ENCODE results near the gene MCF2L2. TPM values are rescaled to one million over a fixed set of nuclear protein-coding genes. Genes with fewer than 3 reads are reported as not detected.

The MCF2L2 gene
- total and polyA plus RNA-seq, 2 of the 13 experiments (the other 11 are each of a cell fraction or from before 2014, with no cell fraction given) = not detected

- no TSS peak for BruUV-seq (replicated peaks)
- no peak for TF ChIP-seq ARNT (IDR thresholded peaks at IDR 0.05)
- no peak for TF ChIP-seq AGO1 (IDR thresholded peaks at IDR 0.05; ENCODE audit: low read depth, low read length, poor library complexity, severe bottlenecking)
- no peak for TF ChIP-seq ZMYM4 (CRISPR knock-in tag; IDR thresholded peaks at IDR 0.05)
- TF ChIP-seq, protein P1, sequence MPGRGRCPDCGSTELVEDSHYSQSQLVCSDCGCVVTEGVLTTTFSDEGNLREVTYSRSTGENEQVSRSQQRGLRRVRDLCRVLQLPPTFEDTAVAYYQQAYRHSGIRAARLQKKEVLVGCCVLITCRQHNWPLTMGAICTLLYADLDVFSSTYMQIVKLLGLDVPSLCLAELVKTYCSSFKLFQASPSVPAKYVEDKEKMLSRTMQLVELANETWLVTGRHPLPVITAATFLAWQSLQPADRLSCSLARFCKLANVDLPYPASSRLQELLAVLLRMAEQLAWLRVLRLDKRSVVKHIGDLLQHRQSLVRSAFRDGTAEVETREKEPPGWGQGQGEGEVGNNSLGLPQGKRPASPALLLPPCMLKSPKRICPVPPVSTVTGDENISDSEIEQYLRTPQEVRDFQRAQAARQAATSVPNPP (CRISPR knock-in tag; IDR thresholded peaks at IDR 0.05) = no peak
- no peak for TF ChIP-seq GABPA (IDR thresholded peaks at IDR 0.05; ENCODE audit: low read depth, low read length)
- TF ChIP-seq GABPA (CRISPR knock-in tag; IDR thresholded peaks at IDR 0.05; ENCODE audit: low read depth) = no peak
- TF ChIP-seq ATF5 (CRISPR knock-in tag; IDR thresholded peaks at IDR 0.05; ENCODE audit: low read depth) = no peak
- TF ChIP-seq, protein P2, sequence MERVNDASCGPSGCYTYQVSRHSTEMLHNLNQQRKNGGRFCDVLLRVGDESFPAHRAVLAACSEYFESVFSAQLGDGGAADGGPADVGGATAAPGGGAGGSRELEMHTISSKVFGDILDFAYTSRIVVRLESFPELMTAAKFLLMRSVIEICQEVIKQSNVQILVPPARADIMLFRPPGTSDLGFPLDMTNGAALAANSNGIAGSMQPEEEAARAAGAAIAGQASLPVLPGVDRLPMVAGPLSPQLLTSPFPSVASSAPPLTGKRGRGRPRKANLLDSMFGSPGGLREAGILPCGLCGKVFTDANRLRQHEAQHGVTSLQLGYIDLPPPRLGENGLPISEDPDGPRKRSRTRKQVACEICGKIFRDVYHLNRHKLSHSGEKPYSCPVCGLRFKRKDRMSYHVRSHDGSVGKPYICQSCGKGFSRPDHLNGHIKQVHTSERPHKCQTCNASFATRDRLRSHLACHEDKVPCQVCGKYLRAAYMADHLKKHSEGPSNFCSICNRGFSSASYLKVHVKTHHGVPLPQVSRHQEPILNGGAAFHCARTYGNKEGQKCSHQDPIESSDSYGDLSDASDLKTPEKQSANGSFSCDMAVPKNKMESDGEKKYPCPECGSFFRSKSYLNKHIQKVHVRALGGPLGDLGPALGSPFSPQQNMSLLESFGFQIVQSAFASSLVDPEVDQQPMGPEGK (CRISPR knock-in tag; IDR thresholded peaks at IDR 0.05) = no peak
- no peak for TF ChIP-seq ZNF230 (CRISPR knock-in tag; IDR thresholded peaks at IDR 0.05)
- TF ChIP-seq ATM (IDR thresholded peaks at IDR 0.05; ENCODE audit: borderline replicate concordance) = no peak
- no peak for TF ChIP-seq ZNF720 (CRISPR knock-in tag; IDR thresholded peaks at IDR 0.05)
- no peak for TF ChIP-seq ZNF549 (CRISPR knock-in tag; IDR thresholded peaks at IDR 0.05)
- no peak for TF ChIP-seq ZNF30 (CRISPR knock-in tag; IDR thresholded peaks at IDR 0.05)
- no peak for TF ChIP-seq CEBPB (IDR thresholded peaks at IDR 0.05; ENCODE audit: borderline replicate concordance, low read depth, low read length)
- no peak for TF ChIP-seq CBFB (CRISPR knock-in tag; IDR thresholded peaks at IDR 0.05)
- intact Hi-C loops (cut with micrococcal nuclease; ENCODE audit: unreplicated experiment) (no loop called here), in situ Hi-C loops (cut with HindIII; ENCODE audit: extremely low pct_ligation_motif_present, low pct_unique_long_range_greater_than_20kb) (no loop called here)
- ChIA-PET POLR2A (no interaction called here), CTCF (ENCODE audit: low intra/inter-chr PET ratio, low total read pairs) (no interaction called here)
- no peak overlapping the region for H3K4me3 ChIP-seq (replicated peaks in 1 of 3; ENCODE audit: insufficient read depth in 1 of 3, low read depth in 2 of 3, low read length in 3 of 3)
- no peak overlapping the region for H3K9ac ChIP-seq (ENCODE audit: insufficient read depth, low read depth, low read length)
- DNase-seq (ENCODE audit: low spot score) (no peak), FAIRE-seq (no peak), ATAC-seq (no peak)
- H3K27ac ChIP-seq (ENCODE audit: extremely low read length, insufficient read depth, low read length) = no peak overlapping the region
- H3K4me1 ChIP-seq (ENCODE audit: insufficient read depth, low read length) = no peaks in the 10 kb centered on the region
- H3K9me3 ChIP-seq (ENCODE audit: low read length) = no peaks in the 10 kb centered on the region
- no peaks in the 10 kb centered on the region for H4K20me1 ChIP-seq (ENCODE audit: insufficient read depth, low read length)
- no peaks in the 10 kb centered on the region for H3K79me2 ChIP-seq (ENCODE audit: insufficient read depth, low read length)
- H2AFZ ChIP-seq (ENCODE audit: low read length) = no peak overlapping the region
- no peaks in the 10 kb centered on the region for H3K36me3 ChIP-seq (replicated peaks in 1 of 2; ENCODE audit: control insufficient read depth in 1 of 2, insufficient read depth in 2 of 2, low read length in 2 of 2)
- no peak overlapping the region for H3K4me2 ChIP-seq (ENCODE audit: low read depth, low read length)
- WGBS (ENCODE audit: low lambda C conversion rate) = 0% methylated on average over 1 of the region's 1 CpG
- H3K27me3 ChIP-seq (ENCODE audit: control insufficient read depth in 1 of 2, insufficient read depth in 2 of 2, low read length in 2 of 2) = peaks cover 0 to 10% of the 10 kb centered on the region in 2 experiments; a peak in 2 of 5 replicates
Measured at GRCh38 chr3:183437061-183437460, 8.6 kb upstream of the MCF2L2 start.

Data from HepG2 (cell line).